Stimulated activated CD8-positive, alpha-beta memory T cell treated with anti-CD3 and anti-CD28 coated beads, Interleukin-12 subunit alpha, Interleukin-12 subunit beta, amount 100 ng/mL, for 4 hours (primary cell): ENCODE measurements around the gene KRT76.

Experiments used
- DNase-seq: peaks from one replicate; pipeline ENCODE4 v3.0.0-alpha.2; 2020; ENCODE audit warnings: low read depth

The KRT76 gene

GRCh38 chr12:52730793-52731192, 46.4 kb downstream of the KRT76 start:
- DNase-seq, result no peak

GRCh38 chr12:52730383-52730782, 46.8 kb downstream of the KRT76 start:
- no peak for DNase-seq

DNA sequence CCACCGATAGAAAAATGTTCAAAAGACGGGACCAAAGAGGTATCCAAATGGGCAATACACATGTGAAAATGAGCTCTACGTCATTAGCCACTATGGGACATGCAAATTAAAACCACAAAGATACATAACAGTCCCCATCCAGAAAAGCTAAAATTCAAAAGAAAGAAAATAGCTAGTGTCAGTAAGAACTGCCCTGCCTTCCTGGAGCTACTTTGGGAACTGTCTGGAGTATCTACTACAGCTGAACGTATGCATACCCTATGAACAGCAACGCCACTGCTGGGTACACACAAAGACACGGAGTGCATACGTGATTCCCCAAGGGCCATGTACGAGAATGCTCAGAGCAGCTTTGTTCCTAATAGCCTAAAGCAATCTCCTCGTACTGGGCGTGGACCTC, 48.0 kb downstream of the KRT76 start:
- no peak for DNase-seq

DNA sequence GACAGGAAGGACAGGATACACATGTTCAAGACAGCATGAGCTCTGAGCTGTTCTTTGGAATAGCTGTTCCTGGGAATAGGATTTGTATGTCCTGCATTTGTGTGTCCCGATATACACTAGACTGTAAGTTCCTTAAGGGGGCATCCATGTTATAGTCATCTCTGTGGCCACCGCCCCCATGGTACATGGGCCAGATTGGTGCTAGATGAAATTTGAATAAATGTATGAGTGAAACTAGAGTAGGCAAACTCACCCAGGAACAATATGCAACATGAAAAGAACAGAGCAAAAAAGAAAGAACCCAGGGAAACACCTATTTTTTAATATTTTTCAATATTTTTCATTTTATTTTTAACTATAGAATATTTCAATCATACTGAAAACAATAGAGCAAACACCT, 48.8 kb downstream of the KRT76 start:
- DNase-seq, result no peak

- DNase-seq, result no peak
These were observed 50.1 kb downstream of the KRT76 start for GRCh38 chr12:52727037-52727436.

DNA sequence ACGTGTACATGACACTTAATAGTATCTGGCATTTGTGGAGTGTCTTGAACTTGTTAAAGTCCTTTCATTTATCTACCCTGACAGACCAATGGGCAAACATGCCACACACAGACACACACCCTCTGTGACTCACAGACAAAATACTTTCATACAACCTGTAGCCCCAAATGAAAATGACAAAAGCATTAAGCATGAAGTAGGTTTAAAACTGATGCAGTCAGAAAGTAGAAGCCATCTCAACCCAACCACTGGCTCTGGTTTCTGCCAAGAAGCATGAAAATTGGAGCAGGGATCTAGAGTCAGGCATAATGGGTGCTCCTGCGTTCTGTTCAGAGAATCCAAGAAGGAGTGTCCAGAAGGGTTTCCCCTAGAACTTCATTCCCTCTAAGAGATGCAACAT, 50.7 kb downstream of the KRT76 start:
- no peak for DNase-seq

GRCh38 chr12:52724384-52724783, 52.8 kb downstream of the KRT76 start:
- DNase-seq, result no peak

GRCh38 chr12:52722680-52723079, 54.5 kb downstream of the KRT76 start:
- DNase-seq, result no peak

DNA sequence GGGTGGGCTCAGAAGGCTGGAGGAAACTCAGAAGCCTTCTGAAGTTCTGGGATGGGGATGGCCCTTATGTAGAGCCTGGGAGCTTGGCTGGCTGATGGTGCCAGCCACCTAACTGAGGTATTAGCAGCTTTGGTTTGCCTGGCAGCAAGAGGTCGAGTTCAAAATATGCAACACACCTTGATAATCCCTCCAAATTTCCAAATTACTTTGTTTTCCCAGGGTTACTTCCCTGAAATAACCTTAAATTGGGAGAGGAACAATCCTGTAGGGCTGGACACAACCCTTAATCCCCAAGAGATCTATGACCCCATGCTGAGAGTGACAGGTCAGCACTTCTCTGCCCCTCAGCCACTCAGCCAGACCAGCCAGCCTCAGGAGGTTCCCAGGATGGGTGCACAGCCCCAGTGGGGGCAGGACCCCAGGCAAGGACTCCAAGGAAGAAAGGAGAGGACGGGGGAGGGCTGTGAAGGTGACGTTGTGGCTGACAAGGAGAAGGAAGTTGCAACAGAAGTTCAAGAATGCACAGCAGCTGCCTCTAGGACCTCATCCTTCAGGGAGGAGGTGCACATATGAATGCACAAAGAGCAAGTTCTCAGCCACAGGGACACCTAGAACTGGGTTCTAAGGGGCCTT, 55.2 kb downstream of the KRT76 start:
- no peak for DNase-seq

DNA sequence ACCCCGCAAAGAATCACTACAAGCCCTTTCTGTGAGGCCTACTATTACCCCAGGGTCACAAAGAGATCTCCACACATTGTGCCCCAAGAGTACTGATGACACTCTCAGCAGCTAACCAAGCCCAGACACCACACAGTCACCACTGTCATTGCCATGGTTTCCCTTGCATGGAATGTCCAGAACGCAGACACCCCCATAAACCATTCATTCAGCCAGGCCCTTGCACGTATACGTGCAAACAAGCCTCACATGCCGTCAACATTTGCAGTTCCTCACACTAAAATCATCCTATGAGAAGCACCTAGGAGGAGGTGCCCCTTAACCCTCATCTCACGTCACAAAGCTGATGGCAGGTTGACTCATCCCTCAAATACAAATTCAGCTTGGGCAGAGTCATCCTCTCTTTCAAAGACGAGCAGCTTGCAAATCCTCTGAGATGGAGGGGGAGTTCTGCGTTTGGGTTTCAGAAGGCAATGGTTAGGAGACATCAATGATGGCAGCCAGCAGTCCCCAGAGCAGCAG, 56.7 kb downstream of the KRT76 start:
- no peak for DNase-seq
